A549 treated with RU486 at 1 μM for 4 hours (cell line): ENCODE data around the gene CD300LD. TPM values are rescaled to one million over a fixed set of nuclear protein-coding genes. Genes with fewer than 3 reads are reported as not detected.

ENCODE experiments used
- total RNA-seq: library from RNA; stranded (reverse); fragments of 200-300 nt; extraction: Qiagen RNA extraction; gene quantifications from 5 replicates; pipeline ENCODE4 v1.2.3, GENCODE V29; 2022; ENCODE audit warnings: low read depth

Gene CD300LD
- not detected in 5 replicates for total RNA-seq

GRCh38 chr17:74592087-74592990 lies at the start of gene CD300LD:
Gene CD300LD (minus strand): TSS chr17:74592283. CDS start chr17:74592202, 81 bp downstream.

DNA sequence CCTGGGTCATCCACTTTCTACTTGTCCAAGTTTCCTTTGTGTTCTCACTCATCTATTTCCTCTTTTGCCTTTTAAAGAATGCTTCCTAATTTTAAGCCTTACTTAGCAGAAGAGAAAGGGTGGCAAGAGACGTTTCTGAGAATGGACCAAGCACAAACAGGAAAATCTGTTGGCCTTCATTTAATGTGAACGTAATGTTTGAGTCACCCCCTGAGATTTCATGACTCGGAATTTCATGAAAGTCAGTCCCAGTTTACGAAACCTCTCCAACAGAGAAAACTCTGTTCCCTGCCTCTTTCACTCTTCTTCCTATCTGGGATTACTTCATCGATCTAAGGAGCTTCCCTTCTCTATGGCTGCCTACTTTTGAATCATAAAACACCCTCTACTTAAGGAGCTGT lies 31.6 kb upstream of the CD300LD start, which contains the start of gene CD300E:
TSS of gene CD300E (minus strand) at position 46 of the 401 bp plus-strand sequence. CDS start 117 bp downstream, outside the sequence.

DNA sequence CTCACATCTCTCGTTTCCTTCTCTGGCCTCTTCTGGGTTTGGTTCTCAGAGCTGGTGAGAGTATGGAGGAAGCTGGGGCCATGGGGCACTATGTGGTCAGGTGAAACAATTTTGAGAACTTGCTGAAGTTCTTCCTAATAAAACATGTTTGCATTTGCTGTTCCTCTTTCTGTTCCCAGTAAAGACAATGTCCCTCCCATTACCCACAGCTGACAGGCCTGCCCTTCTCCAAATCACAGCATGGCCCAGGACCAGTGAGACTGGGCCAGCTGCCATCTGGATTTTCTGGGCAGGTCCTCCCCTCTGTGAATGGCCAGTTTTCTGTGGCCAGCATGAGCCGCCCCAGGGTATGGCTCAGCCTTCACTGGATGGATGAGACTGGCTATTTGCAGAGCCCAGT lies 24.7 kb downstream of the CD300LD start, which contains the start of gene CD300H:
TSS of gene CD300H (minus strand) at position 113 of the 400 bp plus-strand sequence.

GRCh38 chr17:74545843-74546230 lies 46.2 kb downstream of the CD300LD start, which contains the start of gene CD300C:
Gene CD300C (minus strand): TSS chr17:74546115. CDS start chr17:74545782, 333 bp downstream.

DNA sequence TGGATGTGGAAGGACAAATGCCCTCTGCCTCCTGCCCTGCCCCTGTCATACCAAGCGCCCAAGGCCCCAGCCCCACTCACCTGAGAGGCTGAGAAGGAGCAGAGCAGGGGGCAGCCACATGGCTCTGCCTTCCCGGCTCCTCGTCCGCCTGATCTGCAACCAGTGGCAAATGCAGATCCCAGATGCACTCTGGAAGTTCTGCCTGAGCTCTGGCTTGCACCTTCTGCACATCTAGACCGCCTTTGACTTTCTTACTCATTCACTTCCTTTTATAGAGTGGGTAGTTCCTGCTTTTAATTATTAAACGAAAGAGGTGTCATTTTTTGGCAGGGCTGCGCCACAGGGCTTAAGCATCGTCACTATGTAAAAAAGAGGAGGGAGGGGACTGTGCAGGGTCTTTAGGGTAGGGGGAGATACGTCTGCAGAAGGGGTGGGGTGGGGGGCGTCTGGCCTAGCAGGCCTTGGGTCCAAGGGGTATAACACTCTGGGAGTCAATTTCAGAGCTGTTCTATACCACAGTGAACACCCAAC lies 60.8 kb downstream of the CD300LD start, which contains the start of gene CD300LB:
TSS of gene CD300LB (minus strand) at position 245 of the 531 bp plus-strand sequence. CDS start at position 120, 125 bp downstream.

Other genes starting within 250 kb of the CD300LD start
- not detected in 5 replicates for gene BTBD17, start 230.4 kb downstream of the CD300LD start, total RNA-seq
- 0.07 TPM in 1 of 5 replicates, not detected in the others for gene GPR142, start 224.8 kb downstream of the CD300LD start, total RNA-seq
- gene GPRC5C, start 160.2 kb downstream of the CD300LD start, total RNA-seq, result 55.3 to 80.4 TPM (median 72.7 TPM) in 5 replicates
- gene CD300A, start 125.6 kb downstream of the CD300LD start, total RNA-seq, result 0.10 TPM in 1 of 5 replicates, not detected in the others
- gene CD300LB, start 60.8 kb downstream of the CD300LD start, total RNA-seq, result 0.05 to 0.13 TPM (median 0.07 TPM) in 3 of 5 replicates, not detected in the others
- gene CD300C, start 46.2 kb downstream of the CD300LD start, total RNA-seq, result 0.08 to 0.22 TPM (median 0.16 TPM) in 5 replicates
- gene CD300H, start 24.8 kb downstream of the CD300LD start, total RNA-seq, result 0.27 to 1.00 TPM (median 0.43 TPM) in 3 of 5 replicates, not detected in the others
- not detected in 5 replicates for gene CD300E, start 31.5 kb upstream of the CD300LD start, total RNA-seq
- not detected in 5 replicates for gene CD300LF, start 120.6 kb upstream of the CD300LD start, total RNA-seq
- 1.0 to 3.1 TPM (median 1.2 TPM) in 5 replicates for gene RAB37, start 145.0 kb upstream of the CD300LD start, total RNA-seq
- gene NHERF1, start 156.3 kb upstream of the CD300LD start, total RNA-seq, result 31.7 to 46.3 TPM (median 44.9 TPM) in 5 replicates
- 47.7 to 60.1 TPM (median 54.9 TPM) in 5 replicates for gene NAT9, start 184.1 kb upstream of the CD300LD start, total RNA-seq